A673 (cell line): ENCODE measurements around the gene PCED1B. TPM values are rescaled to one million over a fixed set of nuclear protein-coding genes. Genes with fewer than 3 reads are reported as not detected.

Experiments used
- BruUV-seq: library from RNA; stranded (reverse); fragments of 400-500 nt; replicated peaks from 2 replicates; lab custom pipeline; 2021; lab: Mats Ljungman, UMichigan
- CTCF ChIA-PET: fragments of 300-600 bp; sonication (Branson Sonifier 250); formaldehyde crosslinking; loops from one replicate; lab custom pipeline; 2022; ENCODE audit warnings: antibody characterized with exemption; lab: Charles Lee
- POLR2A ChIA-PET: fragments of 300-600 bp; sonication (Branson Sonifier 250); formaldehyde crosslinking; loops from one replicate; lab custom pipeline; 2022; ENCODE audit warnings: antibody characterized with exemption; ENCODE audit not compliant: low non-redundant PET; lab: Charles Lee
- DNase-seq: peaks from one replicate; pipeline ENCODE4 v3.0.0-alpha.2; 2015; ENCODE audit warnings: low spot score
- H3K27ac ChIP-seq: fragments of 200-600 bp; sonication (generic); 2 replicates; pipeline ENCODE4 v1.5.1; 2016; ENCODE audit warnings: mixed run types, low read depth, mild to moderate bottlenecking, mixed read lengths, antibody characterized with exemption, low read length; ENCODE audit not compliant: poor library complexity, severe bottlenecking
- H3K27me3 ChIP-seq: fragments of 200-600 bp; sonication (generic); replicated peaks from 2 replicates; pipeline ENCODE4 v1.6.1; 2017; ENCODE audit warnings: mixed run types, low read depth, mild to moderate bottlenecking, mixed read lengths, antibody characterized with exemption, low read length; ENCODE audit not compliant: insufficient read depth, poor library complexity
- H3K36me3 ChIP-seq: fragments of 200-600 bp; sonication (generic); 2 replicates; pipeline ENCODE4 v1.6.1; 2016; ENCODE audit warnings: mixed run types, mild to moderate bottlenecking, mixed read lengths, antibody characterized with exemption, low read length; ENCODE audit not compliant: insufficient read depth, poor library complexity, severe bottlenecking
- H3K4me1 ChIP-seq: fragments of 200-600 bp; sonication (generic); 2 replicates; pipeline ENCODE4 v1.6.1; 2017; ENCODE audit warnings: mixed run types, mild to moderate bottlenecking, mixed read lengths, antibody characterized with exemption, low read length; ENCODE audit not compliant: insufficient read depth, poor library complexity, severe bottlenecking
- H3K4me3 ChIP-seq: fragments of 200-600 bp; sonication (generic); 2 replicates; pipeline ENCODE4 v1.5.1; 2016; ENCODE audit warnings: low read depth, mixed run types, mild to moderate bottlenecking, mixed read lengths, low read length; ENCODE audit not compliant: poor library complexity, severe bottlenecking
- H3K9me3 ChIP-seq: fragments of 200-600 bp; sonication (generic); 2 replicates; pipeline ENCODE4 v1.6.1; 2016; ENCODE audit warnings: mixed run types, low read depth, mild to moderate bottlenecking, mixed read lengths, antibody characterized with exemption, low read length; ENCODE audit not compliant: poor library complexity, severe bottlenecking
- CTCF ChIP-seq: fragments of 300-800, 200-600 bp; sonication (generic); conservative IDR thresholded peaks from 2 replicates; pipeline ENCODE4 v1.5.1; 2017; ENCODE audit warnings: low read depth, mild to moderate bottlenecking, antibody characterized with exemption, low read length, moderate library complexity, mixed read lengths
- EZH2 ChIP-seq: fragments of 200-600 bp; sonication (generic); IDR thresholded peaks from 2 replicates; pipeline ENCODE4 v1.6.1; 2017; ENCODE audit warnings: borderline replicate concordance, low read depth, mild to moderate bottlenecking, mixed read lengths, antibody characterized with exemption, low read length; ENCODE audit not compliant: poor library complexity, severe bottlenecking
- intact Hi-C: fragments of 100-400 bp; cut with micrococcal nuclease; formaldehyde crosslinking; loops from one replicate; pipeline ENCODE4 v1.10.0; 2022; ENCODE audit not compliant: unreplicated experiment
- total RNA-seq: library from RNA; stranded (reverse); gene quantifications from 2 replicates; pipeline ENCODE4 v1.2.3, GENCODE V29; 2021

Gene PCED1B
- total RNA-seq, 1 experiment from 2014 or later, result 3.1 TPM

GRCh38 chr12:47102406-47102805, 23.0 kb downstream of the PCED1B start:
- H3K27me3 ChIP-seq, result no peaks in the 10 kb centered on the region
- no peaks in the 10 kb centered on the region for H3K4me1 ChIP-seq
- DNase-seq, result no peak
- intact Hi-C loops, result no loop called here
- TF ChIP-seq CTCF (no peak), EZH2 (no peak)
- ChIA-PET CTCF (no interaction called here), POLR2A (no interaction called here)
- BruUV-seq, result no TSS peak
- no peak overlapping the region for H3K27ac ChIP-seq
- no peaks in the 10 kb centered on the region for H3K36me3 ChIP-seq
- no peak overlapping the region for H3K4me3 ChIP-seq
- no peaks in the 10 kb centered on the region for H3K9me3 ChIP-seq

GRCh38 chr12:47102845-47103651, 23.6 kb downstream of the PCED1B start:
- Histone ChIP-seq H3K36me3 (no peaks in the 10 kb centered on the region), H3K9me3 (no peaks in the 10 kb centered on the region), H3K4me3 (no peak overlapping the region), H3K27me3 (no peaks in the 10 kb centered on the region), H3K4me1 (no peaks in the 10 kb centered on the region), H3K27ac (no peak overlapping the region)
- no TSS peak for BruUV-seq
- ChIA-PET CTCF (no interaction called here), POLR2A (no interaction called here)
- TF ChIP-seq EZH2, result no peak
- no peak for TF ChIP-seq CTCF
- no peak for DNase-seq
- intact Hi-C loops, result no loop called here

GRCh38 chr12:47105914-47106674, 26.7 kb downstream of the PCED1B start:
- Histone ChIP-seq H3K27ac (no peak overlapping the region), H3K9me3 (no peaks in the 10 kb centered on the region), H3K27me3 (no peaks in the 10 kb centered on the region), H3K36me3 (no peaks in the 10 kb centered on the region), H3K4me1 (no peaks in the 10 kb centered on the region), H3K4me3 (no peak overlapping the region)
- DNase-seq, result no peak
- POLR2A ChIA-PET, result no interaction called here
- intact Hi-C loops, result no loop called here
- TF ChIP-seq CTCF (no peak), EZH2 (no peak)
- no TSS peak for BruUV-seq
- CTCF ChIA-PET, result no interaction called here
